Liver (tissue), 9 donors: ENCODE measurements around the gene KCNC4. TPM values are rescaled to one million over a fixed set of nuclear protein-coding genes. Genes with fewer than 3 reads are reported as not detected.

ENCODE experiments used
- DNase-seq: peaks from one replicate; pipeline ENCODE4 v3.0.0-alpha.2; 2017; ENCODE audit warnings: low spot score
- H3K27ac ChIP-seq, 2 donors: one replicate each; pipeline ENCODE4 v1.7.0; 2013; ENCODE audit warnings: inconsistent platforms in 2 of 2, low read length in 2 of 2, control low read depth in 1 of 2, low read depth in 1 of 2, mild to moderate bottlenecking in 1 of 2
- H3K27me3 ChIP-seq, 4 donors: one replicate each; pipeline versions ENCODE4 v1.6.1 to v1.7.0; 2013; ENCODE audit warnings: low read length in 3 of 4, inconsistent platforms in 1 of 4, mild to moderate bottlenecking in 1 of 4, moderate library complexity in 1 of 4; ENCODE audit not compliant: control insufficient read depth in 4 of 4, insufficient read depth in 4 of 4
- H3K36me3 ChIP-seq, 4 donors: one replicate each; pipeline versions ENCODE4 v1.6.1 to v1.7.0; 2013; ENCODE audit warnings: low read length in 3 of 4, mild to moderate bottlenecking in 3 of 4, low read depth in 1 of 4, moderate library complexity in 1 of 4; ENCODE audit not compliant: control insufficient read depth in 4 of 4, insufficient read depth in 3 of 4
- H3K4me1 ChIP-seq, 4 donors: one replicate each; pipeline versions ENCODE4 v1.6.1 to v1.7.0; 2013; ENCODE audit warnings: low read length in 3 of 4, mild to moderate bottlenecking in 3 of 4, moderate library complexity in 1 of 4; ENCODE audit not compliant: control insufficient read depth in 4 of 4, insufficient read depth in 4 of 4
- H3K4me3 ChIP-seq, 3 donors: one replicate each; pipeline versions ENCODE4 v1.6.1 to v1.7.0; 2013; ENCODE audit warnings: low read length in 3 of 3, control low read depth in 1 of 3, low read depth in 1 of 3, mild to moderate bottlenecking in 1 of 3
- H3K9ac ChIP-seq, 2 donors: one replicate each; pipeline ENCODE4 v1.7.0; 2013; ENCODE audit warnings: low read length in 2 of 2, mild to moderate bottlenecking in 2 of 2, moderate library complexity in 2 of 2, control low read depth in 1 of 2, low read depth in 1 of 2
- H3K9me3 ChIP-seq, 4 donors: one replicate each; pipeline versions ENCODE4 v1.6.1 to v1.7.0; 2013; ENCODE audit warnings: low read length in 3 of 4; ENCODE audit not compliant: control insufficient read depth in 4 of 4
- EGR1 ChIP-seq, 2 donors: IDR thresholded peaks; 2 replicates each; pipeline ENCODE4 v1.6.1; 2016 to 2018; ENCODE audit warnings: antibody characterized with exemption in 2 of 2, low read depth in 2 of 2
- FOXA1 ChIP-seq: IDR thresholded peaks from 2 replicates; pipeline ENCODE4 v1.6.1; 2016; ENCODE audit warnings: antibody characterized with exemption
- FOXA2 ChIP-seq: IDR thresholded peaks from 2 replicates; pipeline ENCODE4 v1.6.1; 2016; ENCODE audit warnings: antibody characterized with exemption
- GABPA ChIP-seq, 2 donors: IDR thresholded peaks in 1 of 2; conservative IDR thresholded peaks in 1 of 2; 2 replicates each; pipeline ENCODE4 v1.6.1; 2016; ENCODE audit warnings: antibody characterized with exemption in 2 of 2, mild to moderate bottlenecking in 1 of 2, moderate library complexity in 1 of 2
- HNF4A ChIP-seq, 2 donors: conservative IDR thresholded peaks; 2 replicates each; pipeline ENCODE4 v1.6.1; 2016; ENCODE audit warnings: antibody characterized with exemption in 2 of 2, mild to moderate bottlenecking in 2 of 2
- HNF4G ChIP-seq: IDR thresholded peaks from 2 replicates; pipeline ENCODE4 v1.6.1; 2016; ENCODE audit warnings: antibody characterized with exemption
- JUND ChIP-seq, 2 donors: IDR thresholded peaks; 2 replicates each; pipeline ENCODE4 v1.6.1; 2016; ENCODE audit warnings: antibody characterized with exemption in 2 of 2
- NR2F2 ChIP-seq: IDR thresholded peaks from 2 replicates; pipeline ENCODE4 v1.6.1; 2016; ENCODE audit warnings: antibody characterized with exemption
- RXRA ChIP-seq, 2 donors: IDR thresholded peaks; 2 replicates each; pipeline ENCODE4 v1.6.1; 2017 to 2018; ENCODE audit warnings: antibody characterized with exemption in 2 of 2, mild to moderate bottlenecking in 1 of 2
- SP1 ChIP-seq: IDR thresholded peaks from 2 replicates; pipeline ENCODE4 v1.6.1; 2018; ENCODE audit warnings: antibody characterized with exemption, mild to moderate bottlenecking
- TAF1 ChIP-seq: conservative IDR thresholded peaks from 2 replicates; pipeline ENCODE4 v1.6.1; 2016; ENCODE audit warnings: antibody characterized with exemption, mild to moderate bottlenecking
- YY1 ChIP-seq: IDR thresholded peaks from 2 replicates; pipeline ENCODE4 v1.6.1; 2016; ENCODE audit warnings: antibody characterized with exemption, mild to moderate bottlenecking
- WGBS: extraction: QIAGEN DNeasy Blood & Tissue Kit; methylation state at CpG from one replicate; pipeline ENCODE4 v1.1.7; 2013; 5-methylcytosine and 5-hydroxymethylcytosine counted together
- polyA plus RNA-seq, 2 donors: library from polyadenylated mRNA; stranded (reverse) in 1 of 2; unstranded in 1 of 2; fragments of 200-250 nt in 1 of 2; fragments of >200 nt in 1 of 2; fragmentation: Nextera tagmentation in 1 of 2; extraction: Ambion mirVana in 1 of 2; gene quantifications; one replicate each; pipeline versions ENCODE4 v1.2.1 to v1.2.3, GENCODE V29; 2013 to 2015
- total RNA-seq, 2 donors: library from RNA; depleted of rRNA; stranded (reverse); fragments of >200 nt; gene quantifications; one replicate each; pipeline ENCODE4 v1.2.3, GENCODE V29; 2014
- TF ChIP-seq, protein P1 (sequence below): IDR thresholded peaks from 2 replicates; pipeline ENCODE4 v1.6.1; 2016; ENCODE audit warnings: antibody characterized with exemption, mild to moderate bottlenecking
- TF ChIP-seq, protein P2 (sequence below): IDR thresholded peaks from 2 replicates; pipeline ENCODE4 v1.6.1; 2016; ENCODE audit warnings: antibody characterized with exemption
- TF ChIP-seq, protein P3 (sequence below): IDR thresholded peaks from 2 replicates; pipeline ENCODE4 v1.6.1; 2016; ENCODE audit warnings: antibody characterized with exemption
- TF ChIP-seq, protein P4 (sequence below): fragments of 150-350 bp; IDR thresholded peaks from 2 replicates; pipeline ENCODE4 v1.5.1; 2017; ENCODE audit warnings: improper control_type of control experiment, low read depth, low read length; ENCODE audit not compliant: missing input control
- donor health status: healthy.
- donor health status: healthy.
- donor health status: healthy.
- donor health status: healthy.
- donor health status: healthy.

The KCNC4 gene
- total and polyA plus RNA-seq, 4 donors, result 0.46 to 2.5 (median 1.5) TPM

DNA sequence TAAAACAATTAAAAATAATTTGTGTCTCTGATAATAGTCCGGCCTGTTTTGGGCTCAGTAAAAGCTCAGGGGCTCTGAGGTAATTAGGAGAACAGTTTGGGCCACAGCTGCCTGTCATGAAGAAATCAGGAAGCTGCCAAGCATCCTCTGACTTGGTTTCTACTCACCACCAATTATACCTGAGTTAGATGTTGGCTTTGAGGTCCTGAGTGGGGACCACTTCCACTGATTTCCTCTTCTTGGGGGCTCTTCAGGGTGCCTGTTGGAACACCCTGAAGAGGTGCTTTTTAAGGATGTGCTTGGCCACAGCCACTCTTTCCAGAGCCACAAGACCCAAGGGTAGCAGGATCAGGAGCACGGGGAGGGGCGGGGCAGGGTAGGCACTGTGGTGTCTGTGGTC is 48.9 kb upstream of the KCNC4 start:
- DNase-seq, result no peak
- TF ChIP-seq SP1, result no peak
- TF ChIP-seq EGR1 (IDR thresholded peaks at IDR 0.05; ENCODE audit: low read depth in 2 of 2), result no peak
- no peak for TF ChIP-seq FOXA1
- TF ChIP-seq, protein P1, sequence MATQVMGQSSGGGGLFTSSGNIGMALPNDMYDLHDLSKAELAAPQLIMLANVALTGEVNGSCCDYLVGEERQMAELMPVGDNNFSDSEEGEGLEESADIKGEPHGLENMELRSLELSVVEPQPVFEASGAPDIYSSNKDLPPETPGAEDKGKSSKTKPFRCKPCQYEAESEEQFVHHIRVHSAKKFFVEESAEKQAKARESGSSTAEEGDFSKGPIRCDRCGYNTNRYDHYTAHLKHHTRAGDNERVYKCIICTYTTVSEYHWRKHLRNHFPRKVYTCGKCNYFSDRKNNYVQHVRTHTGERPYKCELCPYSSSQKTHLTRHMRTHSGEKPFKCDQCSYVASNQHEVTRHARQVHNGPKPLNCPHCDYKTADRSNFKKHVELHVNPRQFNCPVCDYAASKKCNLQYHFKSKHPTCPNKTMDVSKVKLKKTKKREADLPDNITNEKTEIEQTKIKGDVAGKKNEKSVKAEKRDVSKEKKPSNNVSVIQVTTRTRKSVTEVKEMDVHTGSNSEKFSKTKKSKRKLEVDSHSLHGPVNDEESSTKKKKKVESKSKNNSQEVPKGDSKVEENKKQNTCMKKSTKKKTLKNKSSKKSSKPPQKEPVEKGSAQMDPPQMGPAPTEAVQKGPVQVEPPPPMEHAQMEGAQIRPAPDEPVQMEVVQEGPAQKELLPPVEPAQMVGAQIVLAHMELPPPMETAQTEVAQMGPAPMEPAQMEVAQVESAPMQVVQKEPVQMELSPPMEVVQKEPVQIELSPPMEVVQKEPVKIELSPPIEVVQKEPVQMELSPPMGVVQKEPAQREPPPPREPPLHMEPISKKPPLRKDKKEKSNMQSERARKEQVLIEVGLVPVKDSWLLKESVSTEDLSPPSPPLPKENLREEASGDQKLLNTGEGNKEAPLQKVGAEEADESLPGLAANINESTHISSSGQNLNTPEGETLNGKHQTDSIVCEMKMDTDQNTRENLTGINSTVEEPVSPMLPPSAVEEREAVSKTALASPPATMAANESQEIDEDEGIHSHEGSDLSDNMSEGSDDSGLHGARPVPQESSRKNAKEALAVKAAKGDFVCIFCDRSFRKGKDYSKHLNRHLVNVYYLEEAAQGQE, result no peak
- WGBS, result 88% methylated on average over 3 of the region's 3 CpGs
- Histone ChIP-seq H3K9me3 (no peaks in the 10 kb centered on the region), H3K9ac (no peak overlapping the region), H3K36me3 (no peaks in the 10 kb centered on the region), H3K4me1 (no peaks in the 10 kb centered on the region), H3K27me3 (peaks cover 0 to 2% (median 0%) of the 10 kb centered on the region in 4 donors), H3K27ac (no peak overlapping the region), H3K4me3 (no peak overlapping the region)

DNA sequence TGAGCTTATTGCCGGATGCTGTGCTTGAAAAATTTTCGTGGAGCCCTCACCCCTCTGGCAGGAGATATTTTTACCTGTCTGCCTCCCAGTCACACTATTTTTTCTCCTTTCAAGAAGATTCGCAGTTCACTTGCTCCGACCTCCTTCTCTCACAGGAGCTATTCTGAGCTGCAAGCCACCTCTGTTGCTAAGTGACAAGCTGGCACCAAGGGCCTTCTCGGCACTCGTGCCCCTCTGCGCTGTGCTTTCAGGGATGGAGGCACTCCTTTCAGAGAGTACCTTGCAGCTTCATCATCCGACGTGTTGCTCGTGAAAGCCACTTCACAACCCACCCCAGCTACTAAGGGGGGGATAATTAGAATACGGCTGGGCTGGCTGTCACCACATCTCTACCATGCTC is 48.3 kb upstream of the KCNC4 start:
- no peak overlapping the region for H3K27ac ChIP-seq
- no peak overlapping the region for H3K4me3 ChIP-seq
- H3K9me3 ChIP-seq, result no peaks in the 10 kb centered on the region
- DNase-seq, result no peak
- no peaks in the 10 kb centered on the region for H3K27me3 ChIP-seq
- no peak overlapping the region for H3K9ac ChIP-seq
- 83% methylated on average over 11 of the region's 11 CpGs for WGBS
- no peaks in the 10 kb centered on the region for H3K4me1 ChIP-seq
- TF ChIP-seq, protein P2, sequence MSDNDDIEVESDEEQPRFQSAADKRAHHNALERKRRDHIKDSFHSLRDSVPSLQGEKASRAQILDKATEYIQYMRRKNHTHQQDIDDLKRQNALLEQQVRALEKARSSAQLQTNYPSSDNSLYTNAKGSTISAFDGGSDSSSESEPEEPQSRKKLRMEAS, result no peak
- TF ChIP-seq FOXA1 (no peak), TAF1 (no peak), SP1 (no peak)
- TF ChIP-seq, protein P3, sequence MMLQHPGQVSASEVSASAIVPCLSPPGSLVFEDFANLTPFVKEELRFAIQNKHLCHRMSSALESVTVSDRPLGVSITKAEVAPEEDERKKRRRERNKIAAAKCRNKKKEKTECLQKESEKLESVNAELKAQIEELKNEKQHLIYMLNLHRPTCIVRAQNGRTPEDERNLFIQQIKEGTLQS, result no peak
- TF ChIP-seq, protein P4, sequence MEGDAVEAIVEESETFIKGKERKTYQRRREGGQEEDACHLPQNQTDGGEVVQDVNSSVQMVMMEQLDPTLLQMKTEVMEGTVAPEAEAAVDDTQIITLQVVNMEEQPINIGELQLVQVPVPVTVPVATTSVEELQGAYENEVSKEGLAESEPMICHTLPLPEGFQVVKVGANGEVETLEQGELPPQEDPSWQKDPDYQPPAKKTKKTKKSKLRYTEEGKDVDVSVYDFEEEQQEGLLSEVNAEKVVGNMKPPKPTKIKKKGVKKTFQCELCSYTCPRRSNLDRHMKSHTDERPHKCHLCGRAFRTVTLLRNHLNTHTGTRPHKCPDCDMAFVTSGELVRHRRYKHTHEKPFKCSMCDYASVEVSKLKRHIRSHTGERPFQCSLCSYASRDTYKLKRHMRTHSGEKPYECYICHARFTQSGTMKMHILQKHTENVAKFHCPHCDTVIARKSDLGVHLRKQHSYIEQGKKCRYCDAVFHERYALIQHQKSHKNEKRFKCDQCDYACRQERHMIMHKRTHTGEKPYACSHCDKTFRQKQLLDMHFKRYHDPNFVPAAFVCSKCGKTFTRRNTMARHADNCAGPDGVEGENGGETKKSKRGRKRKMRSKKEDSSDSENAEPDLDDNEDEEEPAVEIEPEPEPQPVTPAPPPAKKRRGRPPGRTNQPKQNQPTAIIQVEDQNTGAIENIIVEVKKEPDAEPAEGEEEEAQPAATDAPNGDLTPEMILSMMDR, result no peak
- no peaks in the 10 kb centered on the region for H3K36me3 ChIP-seq

DNA sequence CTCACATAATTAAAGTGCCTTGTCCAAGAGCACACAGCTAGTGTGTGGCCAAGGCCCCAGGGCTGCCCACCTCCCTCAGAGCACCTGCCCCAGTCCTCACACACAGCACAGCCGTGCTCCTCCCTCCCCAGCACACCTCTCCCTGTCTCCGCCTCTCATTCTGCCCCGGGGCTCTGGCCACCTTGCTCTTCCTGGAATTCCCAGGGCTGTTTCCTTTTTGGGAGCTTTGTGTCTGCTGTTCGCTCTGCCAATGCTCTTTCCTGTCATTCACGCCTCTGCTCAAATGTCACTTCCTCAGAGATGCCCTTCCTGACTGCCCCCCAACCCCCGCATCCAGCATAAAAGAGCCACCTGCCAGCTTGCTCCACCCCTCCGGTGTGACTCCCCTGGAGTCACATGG is 46.5 kb upstream of the KCNC4 start:
- no peaks in the 10 kb centered on the region for H3K9me3 ChIP-seq
- H3K4me3 ChIP-seq, result no peak overlapping the region
- DNase-seq, result no peak
- no peaks in the 10 kb centered on the region for H3K36me3 ChIP-seq
- H3K27me3 ChIP-seq, result no peaks in the 10 kb centered on the region
- WGBS, result 56% methylated on average over 7 of the region's 7 CpGs
- H3K9ac ChIP-seq, result no peak overlapping the region
- no peak overlapping the region for H3K27ac ChIP-seq
- H3K4me1 ChIP-seq, result no peaks in the 10 kb centered on the region
- TF ChIP-seq FOXA1, result no peak
- no peak for TF ChIP-seq TAF1
- TF ChIP-seq, protein P2, result no peak
- no peak for TF ChIP-seq GABPA (IDR thresholded peaks at IDR 0.05 in 1 of 2, conservative IDR thresholded peaks at IDR 0.05 in 1 of 2)
- TF ChIP-seq YY1, result no peak
- no peak for TF ChIP-seq JUND (IDR thresholded peaks at IDR 0.05)
- no peak for TF ChIP-seq SP1
- no peak for TF ChIP-seq NR2F2
- TF ChIP-seq, protein P3, result no peak
- TF ChIP-seq FOXA2, result no peak
- TF ChIP-seq, protein P1, result no peak
- no peak for TF ChIP-seq RXRA (IDR thresholded peaks at IDR 0.05)
- TF ChIP-seq HNF4G, result no peak
- no peak for TF ChIP-seq HNF4A (conservative IDR thresholded peaks at IDR 0.05)
